Inferior parietal cortex (tissue), 1 donor: ENCODE results near the gene B4GALT2.

ENCODE experiments used
- DNase-seq: peaks from one replicate; pipeline ENCODE4 v3.0.0-alpha.2; 2016; ENCODE audit errors: extremely low spot score

B4GALT2 gene

GRCh38 chr1:43984855-43985254, 5.8 kb downstream of the B4GALT2 start:
- no peak for DNase-seq

DNA sequence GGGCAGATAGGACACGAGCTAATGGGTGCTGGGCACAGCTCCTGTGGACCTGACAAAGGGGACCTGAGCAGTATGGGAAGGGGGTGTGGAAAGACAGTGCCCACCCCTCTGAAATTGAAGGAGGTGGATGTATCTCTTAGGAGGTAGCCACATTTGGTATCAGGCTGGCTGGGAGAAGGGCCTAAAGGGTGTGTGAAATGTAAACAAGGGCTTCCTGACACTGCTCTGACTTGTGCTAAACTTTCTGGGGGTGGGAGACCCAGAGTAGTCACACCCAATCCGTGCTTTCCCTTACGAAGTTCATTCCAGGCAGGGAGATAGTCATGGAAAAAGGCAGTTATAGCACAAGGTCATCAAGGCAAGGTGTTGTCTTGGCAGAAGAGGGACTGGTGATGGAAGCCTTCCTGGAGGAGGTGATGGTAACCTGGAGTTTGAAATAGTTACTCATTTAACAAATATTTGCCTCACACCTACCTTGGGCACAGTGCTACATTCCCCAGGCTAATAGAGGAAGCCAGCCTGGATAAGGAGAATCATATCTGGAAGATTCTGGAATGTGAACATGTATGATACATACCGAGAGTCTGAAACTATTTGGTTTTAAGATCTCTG, 7.1 kb downstream of the B4GALT2 start:
- no peak for DNase-seq

DNA sequence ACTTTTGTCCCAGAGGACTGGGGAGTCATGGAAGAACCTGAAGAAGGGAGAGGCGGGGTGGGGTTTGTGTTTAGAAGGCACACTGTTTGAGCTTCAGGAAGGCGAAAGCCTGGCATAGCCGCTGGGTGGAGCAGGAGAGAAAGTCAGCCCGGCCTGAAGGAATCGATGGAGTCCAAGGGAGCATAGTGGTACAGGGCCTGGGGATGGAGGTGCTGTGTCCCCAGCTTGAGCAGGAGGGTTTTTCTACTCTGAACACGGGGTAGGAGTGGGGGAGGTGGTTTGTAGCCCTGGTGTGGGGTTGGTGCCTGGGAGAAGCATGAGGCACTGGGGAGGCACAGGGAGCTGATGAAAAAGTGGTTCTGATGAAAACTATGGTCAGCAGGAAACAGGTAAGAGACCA, 7.7 kb downstream of the B4GALT2 start:
- no peak for DNase-seq

GRCh38 chr1:43987159-43987902, 8.3 kb downstream of the B4GALT2 start:
- DNase-seq: no peak

DNA sequence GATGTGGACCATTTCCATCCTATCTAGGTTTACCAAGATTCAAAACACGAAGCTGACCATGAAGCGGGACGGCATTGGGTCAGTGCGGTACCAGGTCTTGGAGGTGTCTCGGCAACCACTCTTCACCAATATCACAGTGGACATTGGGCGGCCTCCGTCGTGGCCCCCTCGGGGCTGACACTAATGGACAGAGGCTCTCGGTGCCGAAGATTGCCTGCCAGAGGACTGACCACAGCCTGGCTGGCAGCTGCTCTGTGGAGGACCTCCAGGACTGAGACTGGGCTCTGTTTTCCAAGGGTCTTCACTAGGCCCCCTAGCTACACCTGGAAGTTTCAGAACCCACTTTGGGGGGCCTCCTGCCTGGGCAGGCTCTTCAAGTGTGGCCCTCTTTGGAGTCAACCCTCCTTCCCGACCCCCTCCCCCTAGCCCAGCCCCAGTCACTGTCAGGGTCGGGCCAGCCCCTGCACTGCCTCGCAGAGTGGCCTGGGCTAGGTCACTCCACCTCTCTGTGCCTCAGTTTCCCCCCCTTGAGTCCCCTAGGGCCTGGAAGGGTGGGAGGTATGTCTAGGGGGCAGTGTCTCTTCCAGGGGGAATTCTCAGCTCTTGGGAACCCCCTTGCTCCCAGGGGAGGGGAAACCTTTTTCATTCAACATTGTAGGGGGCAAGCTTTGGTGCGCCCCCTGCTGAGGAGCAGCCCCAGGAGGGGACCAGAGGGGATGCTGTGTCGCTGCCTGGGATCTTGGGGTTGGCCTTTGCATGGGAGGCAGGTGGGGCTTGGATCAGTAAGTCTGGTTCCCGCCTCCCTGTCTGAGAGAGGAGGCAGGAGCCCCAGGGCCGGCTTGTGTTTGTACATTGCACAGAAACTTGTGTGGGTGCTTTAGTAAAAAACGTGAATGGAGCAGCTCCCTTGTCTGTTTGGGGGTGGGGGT, 11.5 kb downstream of the B4GALT2 start:
- DNase-seq: no peak

GRCh38 chr1:43991200-43991475, 12.1 kb downstream of the B4GALT2 start:
- DNase-seq: no peak

- DNase-seq: peak; percentile 69
Observed at GRCh38 chr1:43991476-43992231, 12.6 kb downstream of the B4GALT2 start, which contains the start of gene CCDC24. Gene CCDC24, plus strand, starts transcription at chr1:43991599. Its CDS starts 280 bp downstream, at chr1:43991879.

- no peak for DNase-seq
Observed at GRCh38 chr1:43992232-43992995, 13.4 kb downstream of the B4GALT2 start.

GRCh38 chr1:43993206-43993914, 14.3 kb downstream of the B4GALT2 start:
- DNase-seq: no peak

DNA sequence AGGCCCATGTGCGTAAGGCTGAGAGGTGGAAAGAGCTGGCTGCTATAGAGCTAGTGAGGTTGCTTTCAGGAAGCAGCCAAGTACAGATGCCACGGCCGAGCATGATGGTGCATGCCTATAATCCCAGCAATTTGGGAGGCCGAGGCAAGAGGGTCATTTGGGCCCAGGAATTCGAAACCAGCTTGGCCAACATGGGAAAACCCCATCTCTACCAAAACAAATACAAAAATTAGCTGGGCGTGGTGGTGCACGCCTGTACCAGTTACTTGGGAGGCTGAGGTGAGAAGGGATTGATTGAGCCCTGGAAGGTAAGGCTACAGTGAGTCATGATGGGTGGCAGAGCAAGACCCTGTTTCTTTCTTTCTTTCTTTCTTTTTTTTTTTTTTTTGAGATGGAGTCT, 15.1 kb downstream of the B4GALT2 start:
- DNase-seq: no peak

DNA sequence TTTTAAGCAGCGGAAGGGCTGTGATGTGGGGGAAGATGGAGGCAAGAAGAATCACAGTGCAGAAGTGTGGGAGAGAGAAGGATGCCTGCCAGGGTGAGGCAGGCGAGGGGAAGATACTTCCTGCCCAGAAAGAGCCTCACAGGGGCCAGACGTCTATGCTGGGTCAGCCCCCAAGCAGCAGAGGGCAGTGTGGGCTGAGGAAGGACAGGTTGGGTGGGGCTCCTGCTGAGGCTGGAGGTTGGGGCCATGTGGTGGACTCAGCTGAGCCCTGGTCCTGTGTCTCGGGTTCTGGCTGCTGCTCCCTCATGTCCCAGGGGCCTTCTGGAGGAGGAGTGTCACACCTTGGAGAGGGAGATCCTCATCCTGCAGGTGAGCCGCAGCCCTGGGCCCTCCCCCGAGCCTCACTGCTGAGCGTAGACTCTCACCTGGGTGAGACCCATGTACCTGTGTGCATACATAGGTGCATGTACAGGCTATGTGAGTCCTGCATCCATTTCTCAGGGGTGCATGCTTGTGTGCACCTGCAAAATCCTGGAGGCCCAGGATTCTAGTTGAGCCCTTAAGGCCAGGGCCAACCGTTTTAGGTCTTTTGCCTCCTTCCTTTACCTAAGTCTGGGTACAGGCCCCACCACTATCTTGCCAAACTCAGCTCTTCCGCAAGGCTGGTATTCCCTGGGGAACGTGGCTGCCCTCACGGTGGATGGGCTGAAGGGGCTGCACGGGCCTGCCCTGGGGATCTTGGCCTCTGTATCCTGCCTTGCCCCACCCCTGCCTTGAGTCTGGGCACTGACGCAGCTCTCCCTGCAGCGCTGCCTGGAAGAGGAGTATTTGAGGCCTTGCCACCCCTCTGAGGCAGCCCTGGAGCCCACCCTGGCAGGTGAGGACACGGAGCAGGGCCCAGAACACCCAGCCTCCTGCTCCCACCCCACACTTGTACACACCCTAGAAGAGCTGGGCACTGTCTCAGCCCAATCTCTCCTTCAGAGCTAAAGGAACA, 16.1 kb downstream of the B4GALT2 start:
- DNase-seq: no peak

GRCh38 chr1:43995984-43996732, 17.1 kb downstream of the B4GALT2 start:
- DNase-seq: no peak

DNA sequence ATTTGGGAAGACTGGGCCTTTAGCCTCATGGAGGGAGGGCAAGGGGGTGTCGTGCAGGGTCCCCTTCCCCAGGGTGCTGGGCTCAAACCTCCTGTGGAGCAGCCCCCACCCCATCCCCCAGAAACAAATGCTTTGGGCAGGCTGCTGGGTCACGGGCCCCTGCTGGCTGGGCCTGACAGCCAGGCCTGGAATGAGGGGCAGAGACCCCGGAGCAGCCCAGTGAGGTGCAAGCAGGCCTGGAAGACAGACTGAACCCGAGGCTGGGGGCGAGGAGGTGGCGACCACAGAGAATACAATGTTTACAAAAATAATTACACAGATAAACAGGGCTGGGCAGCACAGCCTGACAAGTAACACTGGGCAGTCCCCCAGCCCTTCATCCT, 17.7 kb downstream of the B4GALT2 start:
- DNase-seq: no peak

- DNase-seq: no peak
Observed at GRCh38 chr1:43997295-43997999, 18.4 kb downstream of the B4GALT2 start.

GRCh38 chr1:43998000-43998378, 19.0 kb downstream of the B4GALT2 start:
- no peak for DNase-seq

- DNase-seq: no peak
Observed at GRCh38 chr1:43999455-43999854, 20.4 kb downstream of the B4GALT2 start.

DNA sequence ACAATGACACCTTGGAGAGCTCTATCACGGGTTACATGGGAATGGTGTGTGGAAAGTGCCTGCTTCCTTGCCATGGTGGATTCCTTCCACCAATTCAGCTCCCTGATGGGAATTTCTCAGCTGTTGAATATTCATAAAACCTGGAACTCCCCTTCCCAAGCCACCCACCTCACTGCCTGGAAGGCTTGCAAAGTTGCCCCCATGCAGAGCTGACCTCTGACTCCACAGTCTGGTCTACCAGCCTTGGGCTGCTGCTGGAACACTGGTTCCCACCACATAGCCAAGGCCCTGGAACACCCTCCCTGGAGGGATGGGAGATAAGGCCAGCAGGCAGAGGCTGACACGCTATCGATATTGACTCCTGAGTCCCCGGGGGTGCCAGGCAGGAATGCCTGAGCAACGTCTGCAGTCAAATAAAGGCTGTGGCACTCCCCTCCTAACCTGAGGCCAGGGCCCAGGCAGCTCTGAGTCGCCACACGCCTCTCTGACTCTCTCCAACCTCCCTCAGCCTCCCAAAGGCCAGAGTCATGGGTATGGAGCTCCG, 21.2 kb downstream of the B4GALT2 start:
- DNase-seq: no peak

- DNase-seq: no peak
Observed at GRCh38 chr1:44002165-44002564, 23.2 kb downstream of the B4GALT2 start.
